Epithelial cell of esophagus (primary cell): ENCODE data around the gene DNLZ.

ENCODE experiments used
- DNase-seq: peaks from one replicate; pipeline ENCODE4 v3.0.0; 2010; ENCODE audit warnings: low read depth
- H3K4me3 ChIP-seq: 2 replicates; pipeline ENCODE4 v1.5.1; 2011; ENCODE audit warnings: mild to moderate bottlenecking, low read length, control low read depth
- TF ChIP-seq, protein P1 (sequence below): IDR thresholded peaks from 2 replicates; pipeline ENCODE4 v1.5.1; 2011; ENCODE audit warnings: low read depth, mild to moderate bottlenecking, low read length, control low read depth, inconsistent platforms; ENCODE audit not compliant: insufficient read depth; ENCODE audit errors: missing control alignments

Gene DNLZ

DNA sequence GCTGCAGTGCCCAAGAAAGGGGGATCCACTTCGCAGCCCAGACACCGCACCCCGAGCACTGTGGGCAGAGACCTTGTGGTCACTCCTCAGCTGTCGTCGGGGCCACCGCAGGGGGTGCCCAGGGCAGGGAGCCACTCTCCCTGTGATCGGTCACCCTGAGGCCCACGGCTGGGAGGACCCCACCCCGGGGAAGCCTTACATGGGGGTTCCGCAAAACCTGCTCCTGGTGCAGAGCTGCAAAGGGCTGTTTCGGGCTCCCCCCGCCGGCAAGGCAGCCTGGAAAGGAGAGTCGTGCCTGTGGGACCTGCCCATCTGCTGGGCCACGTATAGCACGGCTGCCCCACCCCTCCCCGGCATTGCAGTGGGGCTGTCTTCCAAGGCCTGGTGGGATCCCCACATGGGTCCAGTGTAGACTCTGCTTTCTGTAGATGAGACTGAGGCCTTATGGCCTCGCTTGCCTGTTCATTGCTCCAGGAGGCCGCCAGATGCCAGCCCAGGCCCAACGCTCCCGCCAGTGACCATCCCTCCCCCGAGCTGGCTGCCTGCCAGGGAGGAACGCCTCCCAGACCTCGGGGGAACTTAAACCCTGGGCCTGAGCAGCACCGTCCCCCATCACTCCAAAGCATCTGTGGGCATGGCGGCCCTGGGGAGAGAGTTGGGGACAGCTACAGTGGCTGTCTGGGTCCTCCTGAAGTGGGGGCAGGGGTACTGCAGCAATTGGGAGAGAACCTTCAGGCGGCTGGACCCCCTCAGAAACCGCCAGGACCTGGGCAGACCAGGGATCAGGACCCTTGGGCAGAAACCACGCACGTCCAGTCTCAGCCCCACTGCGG is 1.6 kb upstream of the DNLZ start:
- H3K4me3 ChIP-seq = no peak overlapping the region
- DNase-seq = no peak
- TF ChIP-seq, protein P1, sequence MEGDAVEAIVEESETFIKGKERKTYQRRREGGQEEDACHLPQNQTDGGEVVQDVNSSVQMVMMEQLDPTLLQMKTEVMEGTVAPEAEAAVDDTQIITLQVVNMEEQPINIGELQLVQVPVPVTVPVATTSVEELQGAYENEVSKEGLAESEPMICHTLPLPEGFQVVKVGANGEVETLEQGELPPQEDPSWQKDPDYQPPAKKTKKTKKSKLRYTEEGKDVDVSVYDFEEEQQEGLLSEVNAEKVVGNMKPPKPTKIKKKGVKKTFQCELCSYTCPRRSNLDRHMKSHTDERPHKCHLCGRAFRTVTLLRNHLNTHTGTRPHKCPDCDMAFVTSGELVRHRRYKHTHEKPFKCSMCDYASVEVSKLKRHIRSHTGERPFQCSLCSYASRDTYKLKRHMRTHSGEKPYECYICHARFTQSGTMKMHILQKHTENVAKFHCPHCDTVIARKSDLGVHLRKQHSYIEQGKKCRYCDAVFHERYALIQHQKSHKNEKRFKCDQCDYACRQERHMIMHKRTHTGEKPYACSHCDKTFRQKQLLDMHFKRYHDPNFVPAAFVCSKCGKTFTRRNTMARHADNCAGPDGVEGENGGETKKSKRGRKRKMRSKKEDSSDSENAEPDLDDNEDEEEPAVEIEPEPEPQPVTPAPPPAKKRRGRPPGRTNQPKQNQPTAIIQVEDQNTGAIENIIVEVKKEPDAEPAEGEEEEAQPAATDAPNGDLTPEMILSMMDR = no peak

DNA sequence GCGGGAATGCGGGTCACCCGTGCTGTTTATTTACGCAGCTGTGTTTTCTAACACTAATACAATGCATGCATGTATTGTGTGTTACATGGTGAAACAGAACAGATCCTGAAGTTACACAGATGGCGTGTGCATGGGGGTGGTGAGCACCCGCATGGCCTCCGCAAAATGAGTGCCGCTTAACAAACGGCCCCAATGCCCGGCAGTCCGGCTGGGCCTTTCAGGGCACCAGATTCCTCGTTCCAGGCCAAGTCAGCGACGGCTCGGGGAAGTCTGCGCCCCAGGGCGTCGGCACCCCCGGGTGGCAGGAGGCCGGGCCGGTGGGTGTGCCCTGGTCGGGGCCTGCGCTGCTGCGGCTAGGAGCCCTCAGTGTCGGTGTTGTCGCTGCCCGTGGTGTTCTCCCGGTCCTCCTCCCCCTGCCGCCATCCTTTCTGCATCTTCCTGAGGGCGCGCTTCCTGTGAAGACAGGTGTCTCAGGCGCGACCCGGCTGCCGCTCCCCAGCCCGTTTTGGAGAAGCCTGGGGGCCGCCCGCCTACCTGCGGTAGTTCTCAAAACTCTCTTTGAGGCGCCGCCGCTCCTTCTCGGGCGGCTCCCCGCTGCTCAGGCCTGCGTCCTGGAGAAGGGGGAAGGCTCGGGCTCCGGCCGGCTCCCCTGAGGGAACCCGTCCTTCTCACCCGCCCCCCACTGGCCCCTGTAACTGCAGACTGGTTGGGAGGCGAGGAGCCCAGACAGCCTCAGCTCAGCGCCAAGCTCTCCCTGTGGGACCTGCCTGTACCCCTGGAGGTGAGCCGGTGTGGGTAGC is 605 bp upstream of the DNLZ start:
- TF ChIP-seq, protein P1 = no peak
- peak overlapping the region; percentile 21 for H3K4me3 ChIP-seq
- DNase-seq = no peak

DNA sequence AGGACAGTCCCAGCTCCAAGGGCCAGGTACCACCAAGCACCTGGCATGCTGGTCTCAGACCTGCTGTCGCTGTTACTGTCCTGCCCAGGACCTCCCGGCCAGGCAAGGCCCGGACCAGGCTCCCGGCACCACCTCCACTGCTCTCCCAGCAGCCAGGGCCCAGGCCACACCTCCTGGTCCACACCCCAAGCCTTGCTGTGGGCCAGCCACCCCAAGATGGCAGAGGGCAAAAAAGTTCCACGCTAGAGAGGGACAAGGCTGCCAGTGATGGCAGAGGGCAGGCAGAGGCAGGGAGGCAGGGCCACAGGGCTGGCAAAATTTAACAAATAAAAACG is 1.1 kb downstream of the DNLZ start:
- TF ChIP-seq, protein P1 = no peak
- DNase-seq = no peak
- H3K4me3 ChIP-seq = no peak overlapping the region

DNA sequence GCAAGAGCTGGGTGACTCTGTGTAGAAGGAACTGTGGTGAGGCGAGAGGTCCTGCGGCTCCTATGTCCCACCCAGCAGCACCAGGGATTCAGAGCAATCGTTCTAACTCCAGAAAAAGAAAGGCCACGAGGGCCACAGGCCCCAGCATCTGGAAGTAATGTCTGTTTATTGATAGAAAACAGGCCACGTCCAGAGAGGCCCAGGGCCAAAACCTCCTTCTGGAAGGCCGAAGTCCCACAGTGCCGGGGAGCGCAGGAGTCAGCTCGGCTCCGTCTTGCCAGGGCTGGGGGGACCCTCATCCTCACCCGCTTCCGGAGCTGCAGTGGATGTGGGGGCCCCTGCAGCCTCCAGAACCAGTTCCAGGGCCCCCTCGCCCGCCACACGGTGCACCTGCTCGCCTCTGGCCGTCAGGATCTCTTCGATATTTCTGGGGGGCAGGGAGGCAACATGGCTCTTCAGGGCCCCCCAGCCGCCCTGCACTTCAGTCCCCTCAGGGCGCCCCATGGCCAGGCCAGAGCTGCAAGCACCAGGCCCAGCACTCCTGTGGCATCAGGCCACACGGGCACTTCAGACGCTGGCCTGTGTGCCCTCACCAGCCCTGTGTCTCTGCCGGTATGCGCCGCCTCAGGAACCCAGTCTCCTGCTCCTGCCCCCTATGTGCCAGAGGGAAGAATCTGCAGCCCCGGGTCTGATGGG is 1.6 kb downstream of the DNLZ start:
- DNase-seq = no peak
- H3K4me3 ChIP-seq = no peak overlapping the region
- TF ChIP-seq, protein P1 = no peak

DNA sequence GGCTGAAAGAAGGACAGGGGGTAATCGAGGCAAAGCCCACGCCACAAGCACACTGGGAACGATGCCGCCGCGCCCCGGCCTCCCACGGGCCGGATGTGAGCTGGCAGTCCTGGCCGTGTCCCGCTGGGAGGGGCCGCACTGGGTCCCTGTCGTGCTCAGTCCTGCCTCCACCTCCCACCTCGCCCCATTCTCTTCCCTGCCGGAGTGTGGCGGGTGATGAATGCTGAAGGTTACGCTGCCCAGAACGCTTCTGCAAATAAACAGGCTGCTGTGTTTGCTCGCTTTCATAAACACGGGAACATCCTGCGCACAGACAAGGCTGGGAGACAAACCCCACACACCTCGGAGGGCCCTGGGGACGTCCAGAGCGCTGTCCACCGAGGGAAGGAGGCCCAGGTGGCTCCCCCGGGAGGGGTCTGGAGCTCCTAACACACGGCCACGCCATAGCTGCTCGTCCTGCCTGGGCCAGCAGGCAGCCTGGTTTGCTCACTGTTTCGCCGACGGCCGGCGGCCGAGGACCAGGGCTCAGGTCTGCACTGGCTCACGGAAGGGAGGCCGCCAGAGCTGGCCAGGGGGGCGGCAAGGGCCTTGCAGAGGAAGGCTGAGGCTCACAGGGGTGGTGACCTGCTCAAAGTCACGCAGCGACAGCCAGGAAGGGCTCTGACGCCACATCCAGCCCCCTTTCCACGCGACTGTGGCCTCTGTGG is 2.3 kb downstream of the DNLZ start:
- no peak overlapping the region for H3K4me3 ChIP-seq
- TF ChIP-seq, protein P1 = no peak
- no peak for DNase-seq
